Stimulated activated CD4-positive, alpha-beta T cell treated with anti-CD3 and anti-CD28 coated beads, Interleukin-12 subunit alpha, Interleukin-12 subunit beta, amount 100 ng/mL, for 48 hours (primary cell): Measurements from ENCODE around the gene KRT84.

Experiments
- DNase-seq, 3 donors: peaks; one replicate each; pipeline ENCODE4 v3.0.0-alpha.2; 2020; ENCODE audit warnings: low read depth in 2 of 3, low spot score in 1 of 3

The KRT84 gene

DNA sequence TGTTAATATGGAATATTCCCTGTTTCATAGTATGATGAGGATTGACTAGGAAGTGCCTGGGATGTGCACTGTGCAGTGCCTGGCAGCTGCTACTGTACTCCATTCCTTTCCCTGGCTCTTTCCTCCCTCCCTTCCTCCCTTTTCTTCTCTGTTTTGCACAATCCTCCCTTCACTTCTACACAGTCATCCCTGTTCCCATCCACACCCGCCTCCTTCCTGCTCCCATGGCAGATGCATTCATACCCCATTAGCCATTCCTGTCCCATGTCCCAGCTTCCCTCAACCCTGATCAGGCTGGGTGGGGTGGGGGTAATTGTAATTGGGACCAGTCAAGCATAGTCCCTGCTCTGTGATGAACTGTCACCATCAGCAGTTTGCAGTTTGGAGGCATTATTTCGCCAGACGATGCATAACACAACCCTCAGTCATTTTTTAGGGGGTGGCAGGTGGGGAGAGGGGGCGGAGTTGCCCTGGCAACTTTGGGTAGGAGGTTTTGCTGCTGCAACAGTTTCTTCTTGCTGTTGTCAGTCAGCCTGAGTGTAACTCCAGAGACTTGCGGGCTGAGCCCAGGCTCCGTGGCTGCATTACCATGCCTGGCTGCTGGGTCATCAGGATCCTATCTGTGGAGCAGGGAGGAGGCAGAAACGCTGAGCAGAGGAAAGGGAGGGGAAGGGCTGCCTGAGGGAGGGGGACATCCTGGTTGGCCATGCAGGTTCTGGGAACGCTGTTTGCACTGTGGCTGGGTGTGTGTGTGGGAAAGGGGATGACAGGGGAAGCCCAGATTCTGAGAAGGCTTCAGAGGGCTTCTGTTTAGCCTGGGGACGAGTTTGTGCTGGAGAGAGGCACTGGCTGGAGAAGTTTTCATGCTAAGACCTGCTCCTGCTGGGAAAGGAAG is 4.1 kb upstream of the KRT84 start:
- no peak for DNase-seq

DNA sequence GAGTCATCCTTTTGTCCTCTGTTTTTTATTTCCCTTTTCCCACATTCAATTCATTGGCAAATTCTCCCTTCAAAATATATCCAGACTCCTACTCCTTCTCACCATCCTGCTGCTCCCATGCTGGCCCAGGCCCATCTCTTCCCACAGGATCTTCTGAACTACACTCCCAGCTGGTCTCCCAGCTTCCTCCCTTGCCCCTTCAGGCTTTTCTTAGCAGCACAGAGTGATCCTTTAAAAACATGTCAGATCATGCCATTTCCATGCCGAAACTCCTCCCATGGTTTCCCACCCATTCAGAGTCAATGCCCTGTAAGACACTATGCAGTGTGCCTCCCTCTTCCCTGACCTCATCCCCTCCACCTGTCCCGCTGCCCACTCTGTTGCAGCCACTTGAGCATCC is 2.4 kb upstream of the KRT84 start:
- no peak for DNase-seq

DNA sequence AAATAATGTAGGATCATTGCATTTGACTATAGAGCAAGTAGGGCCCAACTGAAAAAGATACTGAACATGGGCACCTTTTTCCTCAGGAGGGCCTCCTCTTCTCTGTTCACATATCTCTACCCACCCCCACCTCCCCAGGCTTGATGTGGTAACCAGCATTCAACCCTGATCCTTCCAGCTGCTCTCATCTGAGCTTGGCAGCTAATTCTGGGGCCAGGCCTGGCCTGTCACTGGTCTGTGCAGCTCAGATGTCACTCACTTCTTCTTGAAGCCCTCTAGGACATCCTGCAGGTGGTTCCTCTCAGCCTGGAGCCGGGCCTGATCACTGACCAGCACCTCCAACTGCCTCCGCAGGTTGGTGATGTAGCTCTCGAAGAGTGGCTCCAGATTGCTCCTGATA is 2.1 kb downstream of the KRT84 start:
- no peak for DNase-seq

DNA sequence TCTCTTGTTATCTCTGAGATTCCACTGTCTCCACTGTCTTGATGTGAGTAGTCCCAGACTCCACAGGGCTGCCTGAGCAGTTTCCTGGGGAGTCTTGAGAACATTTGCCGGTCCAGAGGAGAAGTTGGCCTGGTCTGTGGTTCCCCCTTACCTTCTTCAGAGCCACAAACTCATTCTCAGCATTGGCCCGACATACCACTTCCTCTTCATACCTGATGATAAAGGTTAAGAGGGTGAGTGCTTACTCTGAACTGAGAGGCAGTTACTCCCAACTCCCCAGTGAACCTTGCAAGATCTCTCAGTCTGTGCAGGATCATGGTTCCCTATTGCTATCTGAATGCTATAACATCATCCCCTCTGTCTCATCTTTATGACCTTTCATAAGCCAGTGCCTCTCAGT is 2.6 kb downstream of the KRT84 start:
- no peak for DNase-seq

DNA sequence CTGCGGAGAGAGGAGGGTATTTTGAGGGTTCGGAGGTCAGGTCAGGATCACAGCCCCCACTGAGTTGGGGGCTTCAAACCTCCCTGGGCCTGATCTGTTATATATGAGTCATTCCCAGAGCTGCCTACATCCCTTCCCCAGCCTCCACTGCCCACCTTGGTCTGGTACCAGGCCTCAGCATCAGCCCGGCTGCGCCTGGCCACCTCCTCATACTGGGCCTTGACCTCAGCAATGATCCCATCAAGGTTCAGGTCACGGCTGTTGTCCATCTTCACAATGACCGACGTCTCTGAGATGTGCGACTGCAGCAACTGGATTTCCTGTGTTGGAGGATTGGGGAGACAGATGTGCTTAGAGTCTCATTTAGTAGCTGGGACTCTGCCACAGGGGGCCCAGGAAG is 4.2 kb downstream of the KRT84 start:
- DNase-seq = no peak

DNA sequence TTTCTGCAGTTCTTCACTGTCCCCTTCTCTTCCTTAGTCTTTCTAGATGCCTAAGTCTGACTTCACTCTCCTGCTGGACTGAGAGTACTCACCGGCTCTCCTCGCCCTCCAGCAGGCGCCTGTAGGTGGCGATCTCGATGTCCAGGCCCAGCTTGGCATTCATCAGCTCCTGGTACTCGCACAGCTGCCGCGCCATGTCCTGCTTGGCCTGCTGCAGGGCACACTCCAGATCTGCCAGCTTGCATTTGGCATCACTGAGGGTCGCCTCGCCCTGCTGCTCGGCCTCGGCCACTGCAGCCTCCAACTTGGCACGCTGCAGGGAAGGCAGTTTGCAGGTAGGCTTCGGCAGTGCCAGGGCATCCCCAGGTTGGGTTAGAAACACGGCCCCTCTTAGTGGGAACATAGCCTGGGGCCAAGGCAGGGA is 5.2 kb downstream of the KRT84 start:
- peak in 1 of 3 donors; percentile 10 for DNase-seq

DNA sequence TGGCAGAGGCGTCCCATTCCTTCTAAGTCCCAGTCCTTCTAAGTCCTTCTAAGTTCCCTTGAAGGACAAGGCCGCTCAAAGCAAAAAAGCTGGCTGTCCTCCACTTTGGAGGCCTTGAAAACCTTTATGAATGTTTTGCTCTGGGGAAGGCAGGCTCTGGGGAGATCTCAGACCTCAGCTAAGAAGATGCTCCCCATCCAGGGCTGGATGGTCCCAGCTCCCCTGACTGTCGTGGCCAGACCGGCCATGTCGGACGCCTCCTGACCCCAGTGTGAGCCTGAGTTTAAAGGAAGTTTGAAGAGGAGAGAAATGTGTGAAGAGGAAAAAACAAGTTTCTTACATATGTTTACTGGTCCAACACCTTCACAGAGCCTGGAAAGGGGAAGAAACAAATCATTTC is 5.9 kb downstream of the KRT84 start:
- DNase-seq = no peak

DNA sequence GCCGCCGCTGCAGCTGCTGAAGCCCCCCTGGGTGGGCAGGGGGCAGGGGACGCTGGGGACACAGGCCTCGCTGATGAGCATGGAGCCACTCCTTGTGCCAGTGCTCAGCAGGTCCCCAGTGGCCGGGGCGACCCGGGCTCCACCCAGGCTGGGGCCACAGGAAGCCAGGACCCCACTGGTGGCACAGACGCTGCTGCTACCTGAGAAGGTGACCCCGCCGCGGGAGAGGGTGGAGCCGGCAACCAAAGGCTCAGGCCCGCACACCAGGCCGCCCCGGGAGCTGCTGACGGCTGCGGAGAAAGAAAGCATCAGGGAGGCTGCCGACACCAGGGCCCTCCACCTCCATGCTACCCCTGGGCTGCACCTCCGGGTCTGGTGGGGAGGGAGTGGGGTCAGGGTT is 7.4 kb downstream of the KRT84 start:
- no peak for DNase-seq

DNA sequence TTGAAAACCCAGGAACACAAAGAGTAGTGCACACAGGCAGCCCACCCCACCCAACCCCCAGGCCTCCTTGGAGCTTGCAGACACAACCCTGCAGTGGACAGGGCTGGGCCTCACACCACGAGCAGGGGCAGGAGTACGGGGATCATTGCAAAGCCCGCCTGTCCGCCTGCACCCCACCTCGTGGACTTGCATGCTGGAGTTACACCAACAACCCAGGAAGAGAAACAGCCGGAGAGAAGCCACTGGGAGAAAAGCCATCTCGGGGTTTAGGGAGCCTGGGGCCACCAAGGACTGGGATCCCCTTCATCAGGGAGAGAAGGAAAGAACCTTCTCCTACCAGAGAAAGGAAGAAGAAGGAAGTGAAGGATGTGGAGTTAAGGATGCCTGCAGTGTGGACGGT is 8.2 kb downstream of the KRT84 start:
- no peak for DNase-seq

DNA sequence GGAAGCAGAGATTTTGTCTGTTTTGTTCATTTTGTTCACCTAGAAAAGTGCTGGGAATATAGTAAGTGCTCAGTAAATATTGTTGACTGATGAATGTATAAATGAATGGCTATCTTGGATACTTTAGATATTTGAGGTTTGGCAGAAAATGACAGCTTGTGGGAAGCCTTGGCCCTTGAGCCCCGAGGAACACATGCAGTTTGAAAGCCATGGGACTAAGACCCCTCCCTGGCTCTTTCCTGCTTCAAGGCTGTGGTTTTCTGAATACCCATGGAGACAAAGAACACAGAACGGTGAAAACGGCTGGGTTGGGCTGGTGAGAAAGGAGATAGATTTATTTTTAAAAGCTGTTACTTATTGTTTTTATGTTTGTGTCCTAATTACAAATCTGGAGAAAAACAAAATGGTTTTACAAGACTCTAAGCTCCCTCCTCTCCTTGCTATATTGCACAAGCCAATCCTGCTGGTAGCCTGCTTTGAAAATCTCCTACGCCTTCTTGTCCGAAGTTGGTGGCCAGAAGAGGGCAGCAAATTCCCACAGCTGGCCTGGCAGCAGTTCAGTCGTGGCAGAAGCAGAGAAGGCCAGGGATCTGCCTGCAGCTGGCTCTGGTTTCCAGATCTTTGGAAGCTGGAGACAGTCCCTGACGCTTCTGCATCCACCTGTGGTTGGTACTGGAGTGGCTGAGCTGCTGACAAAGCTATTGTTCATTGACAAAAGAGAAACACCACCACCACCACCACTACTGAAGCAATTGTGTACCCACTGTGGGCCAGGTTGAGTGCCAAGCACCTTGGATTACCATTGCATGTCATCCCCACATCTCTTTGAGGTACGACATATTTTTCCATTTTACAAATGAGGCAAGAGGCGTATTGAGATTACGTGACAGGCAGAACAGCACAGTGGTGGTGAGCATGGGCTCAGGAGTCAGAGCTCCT is 13.0 kb downstream of the KRT84 start:
- peak; percentile 33 to 42 (median 34) for DNase-seq

DNA sequence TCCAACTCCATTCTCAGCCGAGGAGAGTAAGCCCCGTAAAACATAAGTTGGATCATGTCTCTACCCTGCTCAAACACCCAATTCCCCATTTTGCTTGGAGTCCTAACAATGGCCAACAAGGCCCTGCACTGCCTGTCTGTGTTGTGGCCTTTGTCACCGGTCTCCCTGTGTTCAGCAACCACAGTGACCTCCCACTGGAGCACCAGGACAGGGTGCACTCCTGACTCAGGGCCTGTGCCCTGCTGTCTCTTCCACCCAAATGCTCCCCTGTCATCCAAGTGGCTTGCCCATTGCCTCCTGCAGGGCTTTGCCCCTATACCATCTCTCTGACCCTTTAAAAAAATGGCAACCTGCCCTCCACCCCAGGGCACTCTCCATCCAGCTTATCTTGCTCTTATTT is 13.7 kb downstream of the KRT84 start:
- DNase-seq = no peak

DNA sequence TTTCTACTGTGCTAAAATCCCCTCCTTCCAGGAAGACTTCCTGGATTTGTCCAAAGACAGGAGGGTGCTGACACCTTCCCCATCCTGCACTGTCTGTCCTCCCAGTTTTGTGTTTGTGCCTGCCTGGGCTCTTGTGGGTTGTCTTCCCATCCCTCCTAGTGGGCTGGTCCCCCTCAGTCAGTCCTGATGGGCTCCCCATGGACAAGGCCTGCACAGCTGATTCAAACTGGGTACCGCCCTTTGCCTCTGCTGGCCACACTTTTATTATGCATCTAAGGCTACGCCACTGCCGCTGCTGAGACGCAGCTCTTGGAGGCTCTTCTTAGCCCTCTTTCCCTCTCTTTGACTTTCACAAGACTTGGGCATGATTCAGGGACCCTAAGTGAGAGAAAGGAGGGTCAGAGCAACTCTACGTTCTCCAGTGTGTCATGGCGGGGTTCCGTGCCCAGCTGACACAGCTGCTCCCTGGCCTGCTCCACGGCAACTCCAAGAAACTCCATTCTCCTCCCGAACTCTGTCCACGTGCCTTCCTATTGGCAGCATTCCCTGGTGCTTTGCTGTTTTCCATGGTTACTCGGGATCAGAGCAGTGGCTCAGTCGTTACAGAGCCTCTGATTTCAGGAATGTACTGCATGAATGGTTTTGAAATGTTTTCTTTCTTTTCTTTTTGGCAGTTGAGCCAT is 14.4 kb downstream of the KRT84 start:
- no peak for DNase-seq

DNA sequence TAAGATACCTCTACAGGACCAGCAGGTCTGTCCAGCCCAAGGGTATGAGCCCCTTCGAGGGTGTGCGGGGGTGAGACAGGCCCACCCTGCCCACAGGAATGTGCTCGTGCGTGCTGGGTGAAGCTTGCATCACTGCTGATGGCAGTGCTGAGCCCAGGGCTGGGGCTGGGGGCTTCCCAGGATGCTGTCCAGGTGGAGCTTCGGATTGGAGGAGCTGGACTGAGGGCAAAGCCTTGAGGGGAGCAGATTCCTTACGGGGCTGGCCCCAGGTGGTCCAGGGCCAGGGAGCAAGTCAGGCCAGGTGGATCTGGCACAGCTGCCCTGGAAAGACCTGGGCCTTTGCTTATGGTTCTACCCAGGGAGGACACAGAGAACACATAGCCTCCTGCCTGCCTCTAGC is 15.6 kb downstream of the KRT84 start:
- no peak for DNase-seq

DNA sequence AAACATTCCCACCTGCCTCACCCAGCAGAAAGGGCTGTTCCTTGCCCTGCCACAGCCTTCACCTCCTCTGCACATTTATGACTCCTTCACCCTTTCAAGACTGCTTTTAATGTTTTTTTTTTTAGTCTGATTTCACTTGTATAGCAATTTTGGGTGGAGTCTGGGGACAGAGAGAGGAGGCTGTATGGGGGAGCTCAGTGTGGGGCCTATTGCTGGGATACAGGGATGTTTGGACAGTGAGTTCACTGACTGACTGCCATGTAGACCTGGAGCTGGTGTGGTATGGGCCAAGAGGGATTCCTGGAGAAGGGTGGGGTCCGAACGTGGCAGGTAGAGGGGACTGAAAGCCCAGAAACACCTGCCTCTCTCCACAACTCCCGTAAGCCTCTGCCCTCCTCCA is 16.2 kb downstream of the KRT84 start:
- no peak for DNase-seq

DNA sequence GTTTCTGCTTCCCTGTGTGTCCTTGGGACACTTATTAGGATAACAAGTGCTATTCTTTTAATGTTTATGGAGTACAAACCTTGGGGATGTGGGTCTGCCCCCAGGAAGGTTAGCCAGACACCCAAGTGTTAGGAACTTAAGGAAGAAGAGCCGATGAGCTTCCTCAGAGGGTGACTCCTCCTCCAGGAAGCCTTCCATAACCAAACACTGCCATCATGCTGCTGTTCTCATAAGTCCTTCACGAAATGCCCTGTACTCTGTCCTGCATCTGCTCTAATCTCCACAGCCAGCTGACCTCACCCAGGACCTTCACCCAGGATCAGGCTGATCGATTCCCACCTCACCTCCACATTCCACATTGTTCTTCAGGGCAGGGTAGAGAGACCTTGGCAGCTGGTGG is 16.9 kb downstream of the KRT84 start:
- DNase-seq = no peak

DNA sequence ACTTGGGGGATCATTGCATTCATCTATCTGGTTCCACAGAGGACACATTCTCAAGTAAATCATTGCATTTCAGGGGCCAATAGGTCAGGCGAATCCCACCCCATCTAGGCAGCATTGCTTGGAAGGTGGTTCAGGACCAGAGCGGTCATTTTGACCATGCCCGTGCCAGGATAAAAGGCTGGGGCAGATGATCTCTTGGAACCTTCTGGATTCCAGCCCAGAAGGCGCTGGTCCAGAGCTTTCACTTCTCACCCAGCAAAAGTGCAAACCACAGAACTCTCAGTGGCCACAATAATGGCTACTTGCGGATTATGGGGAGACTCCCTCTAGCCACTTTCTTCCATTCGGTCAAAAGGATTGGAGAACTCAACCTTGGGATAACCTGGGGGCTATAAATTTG is 17.6 kb downstream of the KRT84 start:
- DNase-seq = no peak

DNA sequence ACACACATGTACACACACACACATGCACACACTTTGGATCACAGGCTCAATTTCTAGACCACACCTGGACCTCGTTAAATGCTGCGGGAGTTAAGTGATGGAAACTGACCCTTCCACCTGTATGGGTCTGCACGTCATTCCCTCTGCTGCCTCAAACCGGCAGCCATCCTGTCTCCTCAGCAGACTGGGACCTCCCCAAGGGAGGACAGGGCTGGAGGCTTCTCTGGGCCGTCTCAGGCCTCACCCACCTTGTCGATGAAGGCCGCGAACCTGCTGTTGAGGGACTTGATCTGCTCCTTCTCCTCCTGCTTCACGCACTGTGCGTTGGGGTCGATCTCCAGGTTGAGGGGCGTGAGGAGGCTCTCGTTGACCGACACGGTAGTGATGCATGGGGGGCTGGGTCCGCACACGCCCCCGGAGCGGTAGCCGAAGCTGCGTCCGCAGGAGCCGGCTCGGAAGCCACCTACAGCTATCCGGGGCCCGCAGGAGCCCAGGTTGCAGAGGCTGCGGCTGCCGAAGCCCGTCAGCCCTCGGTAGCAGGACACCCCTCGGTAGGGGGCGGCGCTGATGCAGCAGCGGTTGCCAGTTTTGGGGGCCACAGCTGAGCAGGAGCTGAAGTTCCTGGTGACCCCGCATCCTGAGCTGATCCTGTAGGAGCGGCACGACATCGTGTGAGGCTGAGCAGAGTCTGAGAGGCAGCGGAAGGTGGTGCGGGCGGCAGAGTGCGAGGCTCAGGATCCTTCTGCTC is 18.5 kb downstream of the KRT84 start, which contains the start of gene KRT85:
Gene KRT85 (minus strand): TSS at position 744 of the 748 bp plus-strand sequence. CDS start 76 bp downstream, at position 668.
- no peak for DNase-seq

DNA sequence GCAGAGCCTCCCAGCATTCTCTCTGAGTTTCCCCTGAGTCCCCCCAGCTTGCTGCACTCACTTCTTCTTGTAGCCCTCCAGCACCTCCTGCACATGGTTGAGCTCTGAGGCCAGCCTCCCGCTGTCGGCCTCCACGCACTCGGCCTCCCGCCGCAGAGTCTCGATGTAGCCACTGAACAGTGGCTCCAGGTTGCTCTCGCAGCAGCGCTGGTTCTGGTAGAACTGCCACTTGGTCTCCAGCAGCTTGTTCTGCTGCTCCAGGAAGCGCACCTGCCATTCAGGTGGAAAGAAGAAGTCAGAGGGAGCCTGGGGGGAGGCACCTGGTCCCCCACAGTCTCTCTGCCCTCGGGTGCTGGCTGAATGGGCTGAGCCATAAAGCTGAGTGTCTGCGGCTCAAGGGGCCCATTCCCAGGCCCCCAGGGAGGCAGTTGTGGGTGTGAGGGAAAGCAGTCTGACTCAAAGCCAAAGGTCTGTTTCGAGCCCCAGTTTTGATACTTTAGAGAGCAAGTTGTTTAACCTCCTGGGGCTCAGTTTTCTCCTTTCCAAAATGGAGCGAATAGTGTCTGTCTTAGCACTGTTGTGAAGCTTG is 20.5 kb downstream of the KRT84 start:
- no peak for DNase-seq

DNA sequence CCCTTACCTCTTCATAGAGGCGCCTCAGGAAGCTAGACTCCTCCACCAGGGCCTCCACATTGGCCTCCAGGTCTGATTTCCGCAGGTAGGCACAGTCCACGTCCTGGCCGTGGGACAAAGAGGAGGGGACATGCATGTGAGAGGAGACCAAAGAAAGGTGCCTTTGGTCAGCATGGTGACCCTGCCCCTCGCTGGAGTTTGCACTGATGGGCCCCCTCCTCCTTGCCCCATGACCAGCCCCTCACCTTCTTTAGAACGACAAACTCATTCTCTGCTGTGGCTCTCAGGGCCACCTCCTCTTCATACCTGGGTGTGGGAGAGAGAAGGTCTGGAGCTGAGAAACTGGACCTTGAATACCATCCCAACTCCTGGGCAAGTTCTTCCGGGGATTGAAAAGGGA is 21.4 kb downstream of the KRT84 start:
- no peak for DNase-seq

DNA sequence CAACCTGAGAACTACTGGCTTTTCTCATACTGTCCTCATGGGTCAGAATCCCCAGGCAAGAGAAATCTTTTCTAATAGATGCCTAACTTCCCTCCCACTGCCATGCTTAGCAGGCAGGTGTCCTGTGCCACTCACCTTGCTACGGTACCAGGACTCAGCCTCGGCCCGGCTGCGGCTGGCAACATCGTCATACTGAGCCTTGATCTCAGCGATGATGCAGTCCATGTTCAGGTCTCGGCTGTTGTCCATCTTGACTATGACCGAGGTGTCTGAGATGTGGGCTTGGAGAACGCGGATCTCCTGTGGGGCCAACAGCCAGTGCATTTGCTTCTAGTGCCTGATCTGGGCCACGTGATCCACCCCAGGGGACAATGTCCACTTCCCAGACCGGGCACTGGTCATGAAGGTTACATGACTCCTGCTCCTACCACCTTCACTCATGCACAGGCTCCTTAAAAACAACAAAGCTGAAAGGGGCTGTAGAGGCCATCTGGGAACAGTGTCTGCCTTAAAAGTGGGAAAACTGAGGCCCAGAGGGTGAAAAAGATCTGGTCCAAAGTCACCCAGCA is 22.3 kb downstream of the KRT84 start:
- no peak for DNase-seq
